Mesangial cell (primary cell): ENCODE results near the gene LIPG. TPM values are rescaled to one million over a fixed set of nuclear protein-coding genes. Genes with fewer than 3 reads are reported as not detected.

Source experiments
- total RNA-seq: library from RNA; depleted of rRNA; stranded (reverse); fragments of >200 nt; gene quantifications from 2 replicates; pipeline ENCODE4 v1.2.3, GENCODE V29; 2015

Gene LIPG
- 22.2 and 54.6 TPM in 2 replicates for total RNA-seq

DNA sequence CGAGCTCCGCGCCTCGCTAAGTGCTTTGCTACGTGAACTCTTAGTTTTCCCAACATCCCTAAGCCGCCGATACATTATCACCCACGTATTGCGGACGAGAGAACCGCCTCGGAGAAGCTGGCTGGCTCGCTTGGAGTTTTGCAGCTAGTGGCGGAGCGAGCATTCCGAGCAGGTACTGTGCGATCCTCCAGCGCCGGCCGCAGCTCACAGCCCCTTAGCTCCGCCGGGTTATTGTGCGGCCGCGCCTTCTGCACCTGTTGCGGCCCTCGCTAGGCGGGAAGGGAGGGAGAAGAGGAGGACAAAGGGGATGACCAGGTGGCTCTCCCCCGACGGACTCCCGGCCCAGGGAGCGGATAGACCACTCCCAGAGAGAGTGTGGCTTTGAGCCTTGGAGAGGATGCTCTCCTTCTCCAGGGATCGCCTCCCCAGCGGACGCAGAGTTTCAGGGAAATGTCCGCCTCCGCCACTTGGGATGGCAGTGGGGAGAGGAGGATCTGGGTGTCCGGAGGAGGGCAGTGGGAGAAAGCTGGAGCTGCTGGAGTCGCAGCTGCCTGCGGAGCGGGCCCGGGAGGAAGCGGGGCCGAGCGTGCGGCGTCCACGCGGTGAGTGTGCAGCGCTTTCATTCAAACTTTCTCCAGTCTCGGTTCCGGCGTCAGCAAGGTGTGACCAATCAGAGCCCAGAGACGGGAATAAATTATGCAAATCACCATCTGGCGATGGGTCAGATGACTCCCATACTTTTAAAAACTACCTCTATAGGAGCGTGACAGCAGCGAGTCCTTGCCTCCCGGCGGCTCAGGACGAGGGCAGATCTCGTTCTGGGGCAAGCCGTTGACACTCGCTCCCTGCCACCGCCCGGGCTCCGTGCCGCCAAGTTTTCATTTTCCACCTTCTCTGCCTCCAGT lies at the start of gene LIPG:
LIPG (plus strand) TSS at position 769 of the 905 bp plus-strand sequence. CDS start 252 bp downstream, outside the sequence.

Other genes with a start within 250 kb of the LIPG start
- 61.1 and 89.4 TPM in 2 replicates for gene DYM, start 101.4 kb upstream of the LIPG start, total RNA-seq
- gene C18orf32, start 74.8 kb upstream of the LIPG start, total RNA-seq: 25.6 and 34.2 TPM in 2 replicates
- 1,286 and 1,385 TPM in 2 replicates for gene RPL17, start 69.6 kb upstream of the LIPG start, total RNA-seq